CD4-positive, alpha-beta T cell treated with Interleukin-15 for 4 hours (primary cell): Measurements from ENCODE around the gene TCEANC2.
A peak's percentile ranks its signal among the peaks of the same experiment; 100 is the strongest.
"Not testable (repeated sequence)": the region's sequence is repeated elsewhere in the genome, so short reads cannot be mapped to it uniquely, and the experiment has no call there.

Experiments
- DNase-seq: peaks from one replicate; pipeline ENCODE4 v3.0.0-alpha.2; 2020; ENCODE audit warnings: low spot score

TCEANC2 gene

GRCh38 chr1:54052934-54053744 lies at the start of gene TCEANC2, which contains the start of gene TMEM59:
TCEANC2 (plus strand) TSS chr1:54053608; CDS start chr1:54054423, 815 bp downstream.
TMEM59 (minus strand) TSS chr1:54053204; CDS start chr1:54053188, 16 bp downstream.
- DNase-seq, result peak; percentile 97

DNA sequence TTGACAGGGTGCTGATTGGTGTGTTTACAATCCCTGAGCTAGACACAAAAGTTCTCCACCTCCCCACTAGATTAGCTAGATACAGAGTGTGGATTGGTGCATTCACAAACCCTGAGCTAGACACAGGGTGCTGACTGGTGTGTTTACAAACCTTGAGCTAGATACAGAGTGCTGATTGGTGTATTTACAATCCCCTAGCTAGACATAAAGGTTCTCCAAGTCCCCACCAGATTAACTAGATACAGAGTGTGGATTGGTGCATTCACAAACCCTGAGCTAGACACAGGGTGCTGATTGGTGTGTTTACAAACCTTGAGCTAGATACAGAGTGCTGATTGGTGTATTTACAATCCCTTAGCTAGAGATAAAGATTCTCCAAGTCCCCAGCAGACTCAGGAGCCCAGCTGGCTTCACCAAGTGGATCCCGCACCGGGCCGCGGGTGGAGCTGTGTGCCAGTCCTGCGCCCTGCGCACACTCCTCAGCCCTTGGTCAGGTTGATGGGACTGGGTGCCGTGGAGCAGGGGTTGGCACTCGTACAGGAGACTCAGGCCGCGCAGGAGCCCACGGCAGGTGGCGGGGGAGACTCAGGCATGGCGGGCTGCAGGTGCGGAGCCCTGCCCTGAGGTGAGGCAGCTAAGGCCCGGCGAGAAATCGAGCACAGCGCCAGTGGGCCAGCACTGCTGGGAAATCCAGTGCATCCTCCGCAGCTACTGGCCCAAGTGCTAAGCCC lies 49.5 kb upstream of the TCEANC2 start:
- not testable (repeated sequence) for DNase-seq

- DNase-seq, result no peak
These were observed 48.8 kb upstream of the TCEANC2 start for GRCh38 chr1:54004481-54005049.

DNA sequence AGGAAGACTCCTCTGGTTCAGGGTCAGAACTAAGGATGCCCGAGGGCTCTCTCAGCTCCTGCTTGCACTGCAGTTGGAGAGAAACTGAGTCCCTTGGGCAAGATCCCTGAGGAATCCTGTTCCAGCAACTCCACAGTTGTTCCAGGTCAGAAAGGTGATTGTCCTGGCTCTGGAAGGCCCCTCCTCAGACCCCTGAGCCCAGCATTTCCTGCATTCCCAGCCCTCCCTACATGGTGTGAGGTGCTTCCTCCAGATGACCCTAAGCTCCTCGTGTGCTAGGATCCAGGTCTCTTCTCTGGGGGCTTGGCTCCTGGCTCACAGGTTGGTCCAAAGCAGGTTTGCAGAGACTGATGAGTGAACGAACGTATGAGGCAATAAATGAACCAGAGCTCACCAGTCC lies 46.9 kb upstream of the TCEANC2 start:
- no peak for DNase-seq

DNA sequence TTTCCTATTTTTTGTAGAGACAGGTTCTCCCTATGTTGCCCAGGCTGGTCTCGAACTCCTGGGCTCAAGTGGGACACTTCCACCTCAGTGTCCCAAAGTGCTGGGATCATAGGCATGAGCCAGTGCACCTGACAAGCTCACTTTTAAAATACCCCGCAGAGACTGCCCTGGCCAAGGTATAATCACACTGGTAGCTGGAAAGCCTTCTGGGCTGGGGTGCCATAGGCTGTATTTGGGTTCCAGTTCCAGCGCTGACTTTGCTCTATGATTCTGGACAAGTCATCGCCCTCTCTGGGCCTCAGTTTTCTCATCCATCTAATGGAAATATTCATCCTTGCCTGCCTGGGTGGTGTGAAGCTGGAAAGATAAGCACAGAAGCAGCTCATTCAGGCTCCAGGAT lies 45.8 kb upstream of the TCEANC2 start:
- DNase-seq, result no peak

DNA sequence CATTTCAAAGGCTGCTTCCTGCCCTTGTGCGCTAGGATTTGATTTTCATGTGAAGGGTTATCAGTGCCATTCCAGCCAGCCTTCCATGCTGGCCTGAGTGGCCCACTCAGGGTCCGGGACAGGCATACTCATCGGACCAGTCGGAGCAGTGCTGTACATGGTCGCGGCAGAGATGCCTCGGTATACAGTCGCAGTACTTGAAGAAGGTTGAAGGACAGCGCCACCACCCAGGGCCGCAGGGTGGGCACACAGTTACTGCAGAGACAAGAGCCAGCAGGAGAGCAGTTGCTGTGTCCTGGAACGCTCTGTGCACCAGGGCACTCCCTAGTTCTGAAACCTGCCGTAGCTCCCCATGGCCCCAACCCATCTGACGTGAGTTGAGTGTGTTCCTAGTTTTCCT lies 44.5 kb upstream of the TCEANC2 start:
- DNase-seq, result no peak

GRCh38 chr1:54009406-54009805 lies 44.0 kb upstream of the TCEANC2 start:
- DNase-seq, result no peak

DNA sequence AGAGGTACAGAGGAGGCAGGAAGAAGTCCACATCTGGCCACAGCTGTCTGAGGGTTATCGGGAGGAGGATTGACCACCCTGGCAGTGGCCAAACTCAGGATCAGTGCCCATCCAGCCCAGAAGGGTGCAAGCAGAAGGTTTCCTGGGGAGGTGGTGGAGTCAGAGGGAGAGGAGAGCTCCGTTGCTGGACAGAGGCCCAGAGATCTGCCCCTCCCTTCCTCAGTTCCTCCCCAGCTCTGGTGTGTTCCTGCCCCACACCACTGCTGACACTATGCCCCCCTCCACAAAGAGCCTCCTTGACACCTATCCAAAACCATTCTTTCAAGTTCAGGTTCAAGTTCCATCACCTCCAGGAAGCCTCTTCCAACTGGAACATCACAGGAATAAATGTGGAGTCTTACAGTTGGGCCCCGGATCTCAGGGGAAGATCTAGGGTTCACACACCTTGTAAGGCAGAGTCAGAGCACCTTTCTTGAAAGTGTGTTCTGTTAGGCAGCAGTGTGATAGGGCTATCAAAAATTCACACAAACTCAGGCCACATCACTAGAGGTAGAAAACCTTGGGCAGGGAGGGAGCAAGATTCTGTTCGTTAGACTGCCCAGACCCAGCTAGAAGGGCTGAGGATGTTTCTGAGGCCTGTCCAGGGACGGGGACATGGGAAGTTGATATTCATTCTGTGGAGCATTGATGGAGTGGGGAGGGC lies 42.8 kb upstream of the TCEANC2 start:
- no peak for DNase-seq

DNA sequence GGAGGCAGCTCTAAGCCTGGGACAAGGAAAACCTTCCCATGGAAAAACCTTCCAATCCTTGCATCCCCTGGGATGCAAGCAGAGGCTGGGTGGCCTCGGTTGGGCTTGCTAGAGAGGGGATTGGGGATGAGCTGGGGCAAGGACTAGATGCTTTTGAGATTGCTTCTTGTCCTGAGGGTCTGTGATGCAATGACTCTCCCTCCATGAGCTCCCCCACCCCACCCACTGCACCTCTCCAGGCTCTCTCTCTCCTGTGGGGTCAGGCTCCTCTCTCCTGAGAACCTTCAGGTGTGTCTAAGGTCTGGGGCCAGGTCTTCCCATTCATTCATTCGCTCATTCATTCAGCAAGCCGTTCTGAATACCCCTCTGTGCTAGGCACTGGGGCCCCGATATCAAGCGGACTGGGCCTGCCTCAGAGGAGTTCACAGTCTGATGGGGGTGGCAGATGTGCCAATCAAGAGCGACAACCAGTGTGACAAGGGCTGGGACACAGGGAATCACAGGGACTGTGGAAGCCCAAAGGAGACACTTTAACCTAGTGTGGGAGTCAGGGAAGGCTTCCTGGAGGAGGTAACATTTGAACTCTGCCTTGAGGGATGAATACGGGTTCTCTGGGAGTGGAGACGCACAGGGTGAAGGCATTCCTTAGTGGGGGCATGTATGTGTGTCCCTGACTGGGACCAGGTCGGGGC lies 41.9 kb upstream of the TCEANC2 start:
- DNase-seq, result no peak

GRCh38 chr1:54012008-54012325 lies 41.4 kb upstream of the TCEANC2 start:
- DNase-seq, result no peak

GRCh38 chr1:54012863-54013262 lies 40.5 kb upstream of the TCEANC2 start:
- DNase-seq, result no peak

GRCh38 chr1:54013393-54014008 lies 39.9 kb upstream of the TCEANC2 start:
- no peak for DNase-seq

- DNase-seq, result no peak
These were observed 39.3 kb upstream of the TCEANC2 start for GRCh38 chr1:54014009-54014629.

DNA sequence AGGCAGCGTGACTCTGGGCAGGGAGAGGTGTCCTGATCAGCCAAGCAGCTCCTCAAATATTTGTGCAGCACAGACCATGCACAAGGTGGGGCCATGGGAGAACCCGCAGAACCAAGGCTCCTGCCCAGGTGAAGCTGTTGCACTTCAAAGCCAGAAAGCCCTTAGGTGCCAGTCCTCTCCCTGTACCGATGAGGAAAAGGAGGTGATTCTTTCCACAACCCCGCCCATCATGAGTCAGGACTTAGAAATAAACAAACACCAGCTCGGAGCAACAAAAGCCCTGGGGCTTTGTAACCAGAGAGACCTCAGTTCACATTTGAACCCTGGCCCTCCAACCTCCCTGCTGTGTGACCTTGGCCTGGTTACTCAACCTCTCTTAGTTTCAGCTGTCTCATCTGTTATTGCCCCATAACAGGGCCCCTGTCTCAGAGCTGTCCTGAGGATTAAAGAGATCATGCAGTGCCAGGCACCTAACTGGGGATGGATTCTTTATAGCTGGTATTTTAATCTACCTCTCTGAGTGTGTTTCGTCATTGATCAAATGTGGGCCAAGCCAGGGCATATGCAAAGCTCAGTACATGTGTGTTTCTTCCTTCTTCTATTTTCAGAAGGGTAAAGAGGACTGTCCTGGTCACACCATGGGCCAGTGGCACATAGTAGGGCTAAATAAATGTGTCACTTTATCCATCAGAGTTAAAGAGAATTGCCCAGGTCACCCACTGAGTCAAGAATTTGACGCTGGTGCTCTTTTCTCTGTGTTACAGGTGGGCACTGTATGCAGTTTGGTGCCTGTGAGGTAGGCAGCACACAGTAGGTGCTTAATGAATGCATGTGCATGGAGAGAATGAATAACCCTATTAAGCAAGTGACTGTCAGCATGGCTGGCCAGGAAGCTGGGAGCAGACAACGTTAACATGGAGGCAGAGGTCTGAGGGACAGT lies 36.8 kb upstream of the TCEANC2 start:
- DNase-seq, result no peak

- no peak for DNase-seq
These were observed 35.4 kb upstream of the TCEANC2 start, which contains the start of gene LDLRAD1 for GRCh38 chr1:54017979-54018378. LDLRAD1 (minus strand) TSS chr1:54018186; CDS start chr1:54018112, 74 bp downstream.

DNA sequence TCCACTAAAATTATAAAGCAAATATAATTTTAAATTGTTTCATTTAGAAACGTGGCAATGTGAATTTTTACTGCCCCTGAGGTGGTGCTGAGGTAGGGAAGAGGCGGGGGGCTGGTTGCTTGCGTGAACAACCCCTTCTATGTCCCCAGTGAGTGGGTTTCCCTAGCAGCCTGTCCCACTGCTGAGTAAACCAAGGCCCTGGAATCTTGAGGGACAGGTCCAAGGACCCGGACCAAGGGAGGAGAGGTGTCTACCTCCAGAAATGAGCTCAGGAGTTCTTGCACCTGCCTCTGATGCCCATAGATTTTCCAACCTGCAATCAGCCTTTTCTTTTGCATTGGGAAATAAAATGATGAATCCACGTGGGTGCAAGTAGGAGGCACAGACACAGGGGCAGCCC lies 34.8 kb upstream of the TCEANC2 start:
- DNase-seq, result no peak

DNA sequence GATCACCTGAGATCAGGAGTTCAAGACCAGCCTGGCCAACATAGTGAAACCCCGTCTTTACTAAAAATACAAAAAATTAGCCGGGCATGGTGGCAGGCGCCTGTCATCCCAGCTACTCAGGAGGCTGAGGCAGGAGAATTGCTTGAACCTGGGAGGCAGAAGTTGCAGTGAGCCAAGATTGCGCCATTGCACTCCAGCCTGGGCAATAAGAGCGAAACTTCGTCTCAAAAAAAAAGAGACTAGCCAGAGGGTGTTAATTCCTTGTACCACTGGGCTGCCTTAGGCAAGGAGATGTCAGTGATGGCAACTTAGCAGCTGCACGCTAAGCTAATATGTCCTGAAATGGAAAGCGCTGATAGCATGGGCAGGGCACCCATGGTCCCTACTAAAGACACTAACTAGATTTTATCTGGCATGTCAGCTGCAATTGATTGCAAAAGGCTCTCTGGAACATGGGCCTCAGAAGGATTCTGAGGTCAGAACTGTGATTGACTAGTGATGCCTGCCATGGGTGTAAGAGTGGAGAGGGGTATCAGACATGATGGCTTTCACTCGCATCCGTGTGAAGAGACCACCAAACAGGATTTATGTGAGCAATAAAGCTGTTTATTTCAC lies 33.7 kb upstream of the TCEANC2 start:
- DNase-seq, result not testable (repeated sequence)

DNA sequence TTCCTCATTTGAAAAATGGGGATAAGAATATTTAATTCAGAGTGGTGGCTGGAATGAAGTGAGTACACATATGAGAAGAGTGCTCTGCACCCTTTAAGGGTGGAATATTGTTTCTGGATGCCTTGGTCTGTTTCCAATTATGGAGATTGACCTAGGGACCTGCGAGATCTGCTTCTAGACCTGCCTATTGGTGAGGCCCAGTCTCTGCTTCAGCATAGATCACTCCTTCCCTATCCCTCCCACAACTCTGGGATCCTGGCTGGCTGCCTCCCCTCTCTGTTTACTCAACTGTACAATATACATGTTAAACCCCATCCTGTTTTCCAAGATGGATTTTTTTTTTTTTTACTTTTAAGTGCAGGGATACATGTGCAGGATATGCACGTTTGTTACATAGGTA lies 29.1 kb upstream of the TCEANC2 start:
- no peak for DNase-seq

- not testable (repeated sequence) for DNase-seq
These were observed 28.6 kb upstream of the TCEANC2 start for GRCh38 chr1:54024811-54025210.
